Aorta (tissue), 5 donors: ENCODE results near the gene TMPRSS11A. TPM values are rescaled to one million over a fixed set of nuclear protein-coding genes. Genes with fewer than 3 reads are reported as not detected.

ENCODE experiments used
- ATAC-seq: fragments of 200-7000 bp; cut with Tn5 transposase; one replicate; pipeline ENCODE4 v1.9.1; 2022; ENCODE audit warnings: moderate library complexity; ENCODE audit not compliant: low FRiP score
- DNase-seq, 2 donors: peaks; one replicate each; pipeline ENCODE4 v3.0.0-alpha.2; 2020
- H3K27ac ChIP-seq, 2 donors: one replicate each; pipeline ENCODE4 v1.5.1; 2013; ENCODE audit warnings: low read length in 2 of 2, mild to moderate bottlenecking in 2 of 2, moderate library complexity in 2 of 2, control low read depth in 1 of 2, inconsistent platforms in 1 of 2, low read depth in 1 of 2
- H3K27me3 ChIP-seq, 2 donors: one replicate each; pipeline ENCODE4 v1.6.1; 2013; ENCODE audit warnings: control low read depth in 1 of 2, low read length in 1 of 2, mild to moderate bottlenecking in 1 of 2, moderate library complexity in 1 of 2; ENCODE audit not compliant: insufficient read depth in 2 of 2, control insufficient read depth in 1 of 2
- H3K36me3 ChIP-seq, 2 donors: one replicate each; pipeline ENCODE4 v1.6.1; 2013; ENCODE audit warnings: control low read depth in 1 of 2, low read length in 1 of 2, mild to moderate bottlenecking in 1 of 2; ENCODE audit not compliant: insufficient read depth in 2 of 2, control insufficient read depth in 1 of 2
- H3K4me1 ChIP-seq, 2 donors: one replicate each; pipeline ENCODE4 v1.6.1; 2013; ENCODE audit warnings: low read length in 2 of 2, control low read depth in 1 of 2, mild to moderate bottlenecking in 1 of 2, moderate library complexity in 1 of 2; ENCODE audit not compliant: insufficient read depth in 2 of 2, control insufficient read depth in 1 of 2
- H3K4me3 ChIP-seq, 2 donors: one replicate each; pipeline ENCODE4 v1.5.1; 2013; ENCODE audit warnings: low read length in 2 of 2, control low read depth in 1 of 2, mild to moderate bottlenecking in 1 of 2
- H3K9me3 ChIP-seq: one replicate; pipeline ENCODE4 v1.6.1; 2013; ENCODE audit warnings: mild to moderate bottlenecking, low read length; ENCODE audit not compliant: control insufficient read depth
- WGBS, 2 donors: extraction: QIAGEN DNeasy Blood & Tissue Kit; methylation state at CpG; one replicate each; pipeline ENCODE4 v1.1.7; 2013; 5-methylcytosine and 5-hydroxymethylcytosine counted together
- intact Hi-C, 2 donors: fragments of 100-400 bp; cut with DNase I; formaldehyde crosslinking; loops; one replicate each; pipeline versions ENCODE4 v1.14.2 to v1.15.0; 2022
- polyA plus RNA-seq, 2 donors: library from polyadenylated mRNA; stranded (reverse); fragments of 200-250 nt; gene quantifications; one replicate each; pipeline ENCODE4 v1.2.3, GENCODE V29; 2013
- total RNA-seq, 2 donors: library from RNA; stranded (reverse); fragmentation: NEBNext Ultra II Directional; extraction: Animal tissue kit (Norgen Biotek cat#: 25700); gene quantifications; one replicate each; pipeline ENCODE4 v1.2.1, GENCODE V29; 2021
- donor health status: healthy with polysubstance abuse.
- donor health status: Bipolar disorder and iron deficiency.
- donor health status: DM: no; HTN: no; CAD: no.
- donor health status: DM: no; HTN: no; CAD: no.
- donor health status: DM: yes; HTN: yes; CAD: no.

TMPRSS11A gene
- total and polyA plus RNA-seq, 4 donors: 0.08 TPM; not detected in 3

DNA sequence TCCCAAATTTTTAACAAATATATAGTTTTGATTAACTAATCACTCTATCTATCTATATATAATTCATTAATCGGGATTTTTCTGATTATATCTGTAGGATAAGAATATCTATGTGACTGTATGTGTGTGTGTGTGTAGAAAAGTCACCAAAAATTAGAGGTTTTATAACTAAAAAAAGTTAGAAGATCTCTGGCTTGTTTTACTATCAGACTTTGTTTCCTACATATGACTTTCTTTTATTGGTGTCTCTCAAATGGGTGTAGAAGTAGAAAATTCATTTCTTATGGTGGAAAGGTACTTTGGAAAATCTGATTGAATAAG, 52.7 kb downstream of the TMPRSS11A start:
- Histone ChIP-seq H3K9me3 (no peaks in the 10 kb centered on the region), H3K36me3 (no peaks in the 10 kb centered on the region), H3K4me3 (no peak overlapping the region), H3K27ac (no peak overlapping the region), H3K27me3 (no peaks in the 10 kb centered on the region), H3K4me1 (no peaks in the 10 kb centered on the region)
- WGBS, 2 donors: 4 to 7% methylated on average over 1 of the region's 1 CpG
- ATAC-seq (no peak), DNase-seq (no peak)
- intact Hi-C loops: no loop called here

DNA sequence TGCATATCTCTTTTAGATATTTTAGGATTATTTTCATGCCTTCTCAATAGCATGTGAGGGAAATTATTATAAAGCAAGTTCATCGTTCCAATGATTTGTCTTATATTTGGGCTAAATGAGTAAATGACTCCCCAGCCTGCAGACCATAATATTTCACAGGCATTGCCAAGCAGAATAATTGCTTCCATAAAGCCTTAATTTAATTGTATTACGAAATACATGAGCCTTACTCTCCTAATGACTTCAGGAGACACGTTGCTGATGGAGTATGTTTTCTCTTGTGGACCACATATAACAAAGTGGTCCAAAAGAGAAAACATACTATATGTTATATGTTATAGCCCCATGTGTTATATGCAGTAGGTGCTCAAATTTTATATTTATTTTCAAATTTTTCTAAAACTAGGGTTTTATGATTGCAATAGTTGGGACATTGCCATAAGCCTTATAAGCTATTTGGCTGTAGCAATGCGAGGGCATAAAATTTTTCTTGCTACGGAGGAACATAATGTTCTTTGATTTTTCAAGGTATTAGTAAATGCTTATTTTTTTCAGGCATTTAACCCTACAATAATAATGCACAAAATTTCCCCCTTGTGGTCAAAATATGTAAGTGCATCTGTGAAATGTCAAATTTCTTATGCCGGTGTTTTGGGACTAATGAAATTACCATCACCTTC, 53.2 kb downstream of the TMPRSS11A start:
- intact Hi-C loops: no loop called here
- H3K27ac ChIP-seq: no peak overlapping the region
- no peaks in the 10 kb centered on the region for H3K27me3 ChIP-seq
- no peak for ATAC-seq
- H3K9me3 ChIP-seq: no peaks in the 10 kb centered on the region
- DNase-seq: no peak
- no peak overlapping the region for H3K4me3 ChIP-seq
- H3K36me3 ChIP-seq: no peaks in the 10 kb centered on the region
- H3K4me1 ChIP-seq: no peaks in the 10 kb centered on the region
- 43 to 54% methylated on average over 6 of the region's 6 CpGs for WGBS, 2 donors

DNA sequence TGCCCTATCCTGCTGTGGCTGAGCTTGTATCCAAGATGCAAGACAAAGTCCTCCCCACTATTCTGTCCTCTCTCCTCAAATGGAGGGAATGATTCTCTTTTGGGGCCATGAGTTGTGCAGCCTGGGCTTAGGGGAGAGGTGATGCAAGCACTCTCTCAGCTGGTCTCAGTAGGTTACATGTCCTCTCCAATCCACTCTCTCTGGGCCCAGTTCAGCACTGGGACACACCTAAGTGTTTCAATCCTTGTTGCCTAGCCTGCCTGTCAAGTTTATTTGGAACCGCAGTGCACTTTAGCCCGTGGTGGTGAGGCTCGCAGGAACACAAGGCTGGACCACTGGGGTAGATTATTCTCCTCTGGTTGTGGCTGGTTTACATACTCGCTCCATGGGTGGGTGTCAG, 55.6 kb downstream of the TMPRSS11A start:
- Histone ChIP-seq H3K9me3 (no peaks in the 10 kb centered on the region), H3K4me1 (no peaks in the 10 kb centered on the region), H3K27me3 (no peaks in the 10 kb centered on the region), H3K36me3 (no peaks in the 10 kb centered on the region), H3K27ac (no peak overlapping the region), H3K4me3 (no peak overlapping the region)
- 88 to 89% methylated on average over 4 of the region's 4 CpGs for WGBS, 2 donors
- DNase-seq (no peak), ATAC-seq (no peak)
- intact Hi-C loops: no loop called here

DNA sequence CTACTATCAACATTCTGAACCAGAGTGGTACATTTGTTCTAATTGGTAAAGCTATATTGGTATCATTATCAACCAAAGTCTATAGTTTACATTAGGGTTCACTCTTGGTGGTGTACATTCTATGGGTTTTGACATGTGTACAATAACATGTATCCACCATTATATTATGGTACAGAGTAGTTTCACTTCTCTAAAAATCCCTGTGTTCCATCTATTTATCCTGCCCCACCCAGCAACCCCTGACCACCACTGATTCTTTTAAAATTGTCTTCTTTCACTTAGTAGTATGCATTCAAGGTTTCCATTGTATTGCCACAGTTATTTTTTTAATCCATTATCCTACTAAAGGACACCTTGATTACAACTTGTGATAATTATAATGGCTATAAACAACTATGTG, 64.2 kb downstream of the TMPRSS11A start:
- Histone ChIP-seq H3K9me3 (no peaks in the 10 kb centered on the region), H3K36me3 (no peaks in the 10 kb centered on the region), H3K27me3 (no peaks in the 10 kb centered on the region), H3K4me3 (no peak overlapping the region), H3K27ac (no peak overlapping the region), H3K4me1 (no peaks in the 10 kb centered on the region)
- intact Hi-C loops: no loop called here
- ATAC-seq (no peak), DNase-seq (no peak)

DNA sequence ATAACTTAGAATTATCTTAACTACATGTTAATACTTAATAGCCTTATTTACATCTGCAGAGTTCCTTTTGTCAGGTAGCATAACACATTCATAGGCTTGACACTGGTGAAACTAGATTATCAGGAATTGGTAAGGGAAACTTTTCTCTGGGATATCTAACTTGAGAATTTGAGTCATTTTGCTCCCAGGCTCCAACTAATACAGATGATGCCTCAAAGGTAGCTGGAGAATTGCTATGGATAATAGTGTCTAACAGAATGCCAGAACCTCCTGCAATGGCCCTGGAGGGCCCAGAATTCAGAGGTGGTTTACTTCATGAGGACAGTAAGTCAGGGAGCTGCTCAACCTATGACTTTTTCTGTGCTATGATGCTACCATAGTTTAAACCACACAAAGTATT, 65.6 kb downstream of the TMPRSS11A start:
- Histone ChIP-seq H3K27me3 (no peaks in the 10 kb centered on the region), H3K27ac (no peak overlapping the region)
- intact Hi-C loops: no loop called here

DNA sequence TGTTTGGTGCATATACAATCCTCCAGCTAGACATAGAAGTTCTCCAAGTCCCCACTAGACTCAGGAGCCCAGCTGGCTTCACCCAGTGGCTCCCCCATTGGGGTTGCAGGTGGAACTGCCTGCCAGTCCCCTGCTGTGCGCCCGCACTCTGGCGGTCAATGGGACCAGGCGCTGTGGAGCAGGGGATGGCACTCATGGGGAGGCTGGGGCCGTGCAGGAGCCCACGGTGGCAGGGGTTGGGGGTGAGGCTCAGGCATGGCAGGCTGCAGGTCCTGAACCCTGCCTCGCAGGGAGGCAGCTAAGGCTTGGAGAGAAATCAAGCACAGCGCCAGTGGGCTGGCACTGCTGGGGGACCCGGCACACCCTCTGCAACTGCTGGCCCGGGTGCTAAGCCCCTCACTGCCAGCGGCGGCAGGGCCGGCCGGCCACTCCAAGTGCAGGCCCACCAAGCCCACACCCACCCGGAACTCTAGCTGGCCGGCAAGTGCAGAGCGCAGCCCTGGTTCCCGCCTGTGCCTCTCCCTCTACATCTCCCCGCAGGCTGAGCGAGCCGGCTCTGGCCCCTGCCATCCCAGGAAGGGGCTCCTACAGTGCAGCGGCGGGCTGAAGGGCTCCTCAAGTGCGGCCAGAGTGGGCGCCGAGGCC, 66.8 kb downstream of the TMPRSS11A start:
- no peaks in the 10 kb centered on the region for H3K27me3 ChIP-seq
- H3K4me1 ChIP-seq: no peaks in the 10 kb centered on the region
- no peak overlapping the region for H3K4me3 ChIP-seq
- ATAC-seq: no peak
- H3K27ac ChIP-seq: no peak overlapping the region
- no peaks in the 10 kb centered on the region for H3K36me3 ChIP-seq
- DNase-seq: peak in 1 of 2 donors; percentile 48
- WGBS, 2 donors: 94 to 95% methylated on average over 20 to 26 of the region's 26 CpGs
- intact Hi-C loops: no loop called here
- no peaks in the 10 kb centered on the region for H3K9me3 ChIP-seq

More for the DNA sequence above, 65.6 kb downstream of the TMPRSS11A start:
- no peaks in the 10 kb centered on the region for H3K9me3 ChIP-seq
- DNase-seq: no peak
- no peak overlapping the region for H3K4me3 ChIP-seq
- H3K4me1 ChIP-seq: no peaks in the 10 kb centered on the region
- no peaks in the 10 kb centered on the region for H3K36me3 ChIP-seq
- ATAC-seq: no peak

DNA sequence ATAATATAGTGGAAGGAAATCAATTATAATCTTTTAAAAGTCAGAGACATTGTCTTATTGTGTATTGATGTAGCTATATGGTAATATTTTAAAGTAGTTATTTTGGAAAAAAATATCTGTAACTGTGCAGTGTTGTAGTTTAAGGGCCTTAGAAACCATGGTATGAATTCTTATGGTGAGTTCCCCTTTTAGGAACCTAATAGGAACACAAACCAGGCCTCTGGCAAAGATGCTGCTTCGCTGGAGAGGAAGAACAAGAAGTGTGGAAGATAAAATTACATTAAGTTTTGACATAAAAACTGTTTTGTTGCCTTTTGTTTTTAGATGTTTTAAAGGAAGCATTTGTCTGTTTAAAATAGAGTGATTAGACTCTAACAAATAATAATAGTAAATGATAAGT, 68.6 kb downstream of the TMPRSS11A start:
- Histone ChIP-seq H3K27me3 (no peaks in the 10 kb centered on the region), H3K36me3 (no peaks in the 10 kb centered on the region), H3K27ac (no peak overlapping the region), H3K4me1 (no peaks in the 10 kb centered on the region), H3K4me3 (no peak overlapping the region), H3K9me3 (no peaks in the 10 kb centered on the region)
- ATAC-seq (no peak), DNase-seq (no peak)
- intact Hi-C loops: no loop called here
- 74 to 92% methylated on average over 1 of the region's 1 CpG for WGBS, 2 donors

DNA sequence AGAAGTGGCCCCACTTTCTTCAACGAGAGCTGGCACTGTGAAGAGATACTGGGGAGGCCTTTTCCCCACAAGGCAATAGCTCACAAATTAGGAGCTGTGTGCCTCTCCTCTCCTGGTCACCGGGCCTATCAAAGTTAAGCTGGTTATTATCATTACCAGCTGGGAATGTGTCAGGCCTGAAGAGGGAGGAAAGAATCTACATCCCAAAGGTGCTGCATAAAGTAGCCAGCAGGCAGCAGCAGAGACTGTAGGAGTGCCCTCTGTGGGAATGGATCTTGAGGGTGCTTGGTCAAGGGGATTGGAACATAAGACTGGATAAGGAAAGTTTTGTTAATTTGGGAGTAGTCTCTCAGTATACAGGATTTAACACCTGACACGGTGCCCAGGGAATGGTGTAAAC, 70.4 kb downstream of the TMPRSS11A start:
- intact Hi-C loops: no loop called here

DNA sequence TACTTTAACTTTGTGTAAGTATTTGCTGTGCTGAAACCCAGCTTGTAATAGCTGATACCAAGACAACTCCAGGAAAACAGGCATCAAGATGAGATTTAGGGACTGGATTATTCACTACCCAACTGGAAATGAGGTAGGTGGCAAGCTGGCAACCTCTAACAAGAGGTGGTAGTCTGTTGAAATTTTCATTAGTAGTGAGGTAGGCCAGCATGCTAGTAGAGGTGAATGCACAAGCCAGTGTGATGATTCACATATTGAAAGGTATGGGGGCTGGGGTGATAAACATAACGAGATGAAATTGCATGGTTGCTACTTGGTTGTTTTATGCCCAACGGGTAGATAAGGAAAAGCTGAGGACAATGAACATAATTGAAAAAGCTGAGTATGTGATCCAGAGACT, 71.0 kb downstream of the TMPRSS11A start:
- no peaks in the 10 kb centered on the region for H3K9me3 ChIP-seq
- WGBS, 2 donors: 79 to 91% methylated on average over 2 of the region's 2 CpGs
- no peaks in the 10 kb centered on the region for H3K27me3 ChIP-seq
- H3K27ac ChIP-seq: no peak overlapping the region
- H3K4me1 ChIP-seq: no peaks in the 10 kb centered on the region
- no peak overlapping the region for H3K4me3 ChIP-seq
- intact Hi-C loops: no loop called here
- no peak for DNase-seq
- H3K36me3 ChIP-seq: no peaks in the 10 kb centered on the region
- ATAC-seq: no peak

More for the DNA sequence above, 70.4 kb downstream of the TMPRSS11A start:
- no peak for ATAC-seq
- H3K4me3 ChIP-seq: no peak overlapping the region
- no peak for DNase-seq
- H3K9me3 ChIP-seq: no peaks in the 10 kb centered on the region
- WGBS, 2 donors: 63 to 69% methylated on average over 3 of the region's 3 CpGs
- no peaks in the 10 kb centered on the region for H3K4me1 ChIP-seq
- H3K27ac ChIP-seq: no peak overlapping the region
- no peaks in the 10 kb centered on the region for H3K36me3 ChIP-seq
- no peaks in the 10 kb centered on the region for H3K27me3 ChIP-seq
